ENCODE results near the gene UBN2.

UBN2 gene

GRCh38 chr7:139292821-139293220 is 61.8 kb downstream of the UBN2 start:
- H3K27me3 ChIP-seq (ENCODE audit: insufficient read depth, low read length, poor library complexity, severe bottlenecking) = no peaks in the 10 kb centered on the region

GRCh38 chr7:139293534-139293933 is 62.5 kb downstream of the UBN2 start:
- Histone ChIP-seq H3F3A (ENCODE audit: low read depth) (no peaks in the 10 kb centered on the region), H3K27me3 (ENCODE audit: insufficient read depth, low read length, poor library complexity, severe bottlenecking) (no peaks in the 10 kb centered on the region), H3K9me3 (ENCODE audit: insufficient read depth, low read depth, low read length) (no peaks in the 10 kb centered on the region), H3K4me2 (ENCODE audit: low read depth, low read length, poor library complexity, severe bottlenecking) (no peak overlapping the region), H3K4me3 (ENCODE audit: low read length, poor library complexity, severe bottlenecking) (no peak overlapping the region), H3K79me2 (ENCODE audit: insufficient read depth, low read length) (no peaks in the 10 kb centered on the region), H3K36me3 (ENCODE audit: insufficient read depth, low read length) (peaks cover 8% of the 10 kb centered on the region; the same call in 1 of the 2 replicates), H3K9ac (ENCODE audit: low read depth, low read length, poor library complexity, severe bottlenecking) (no peak overlapping the region), H3K9me2 (replicated peaks; ENCODE audit: low read depth, low read length) (no peaks in the 10 kb centered on the region), H2AFZ (ENCODE audit: low read length) (no peak overlapping the region), H3K4me1 (ENCODE audit: insufficient read depth, low read length, poor library complexity, severe bottlenecking) (no peaks in the 10 kb centered on the region), H4K20me1 (ENCODE audit: insufficient read depth, low read length, poor library complexity, severe bottlenecking) (no peaks in the 10 kb centered on the region)
- TF ChIP-seq EZH2phosphoT487 (IDR thresholded peaks at IDR 0.05; ENCODE audit: borderline replicate concordance) (no peak), CTCF (conservative IDR thresholded peaks at IDR 0.05; ENCODE audit: low read length) (no peak)

More at GRCh38 chr7:139292821-139293220, 61.8 kb downstream of the UBN2 start:
- no peak for TF ChIP-seq CTCF (conservative IDR thresholded peaks at IDR 0.05; ENCODE audit: low read length)
- no peak for TF ChIP-seq EZH2phosphoT487 (IDR thresholded peaks at IDR 0.05; ENCODE audit: borderline replicate concordance)
- Histone ChIP-seq H3K36me3 (ENCODE audit: insufficient read depth, low read length) (peaks cover 7% of the 10 kb centered on the region; the same call in 1 of the 2 replicates), H3K9me2 (replicated peaks; ENCODE audit: low read depth, low read length) (no peaks in the 10 kb centered on the region), H3F3A (ENCODE audit: low read depth) (no peaks in the 10 kb centered on the region), H2AFZ (ENCODE audit: low read length) (no peak overlapping the region), H3K4me2 (ENCODE audit: low read depth, low read length, poor library complexity, severe bottlenecking) (no peak overlapping the region), H4K20me1 (ENCODE audit: insufficient read depth, low read length, poor library complexity, severe bottlenecking) (no peaks in the 10 kb centered on the region), H3K4me3 (ENCODE audit: low read length, poor library complexity, severe bottlenecking) (no peak overlapping the region), H3K9ac (ENCODE audit: low read depth, low read length, poor library complexity, severe bottlenecking) (no peak overlapping the region), H3K4me1 (ENCODE audit: insufficient read depth, low read length, poor library complexity, severe bottlenecking) (no peaks in the 10 kb centered on the region), H3K9me3 (ENCODE audit: insufficient read depth, low read depth, low read length) (no peaks in the 10 kb centered on the region), H3K79me2 (ENCODE audit: insufficient read depth, low read length) (no peaks in the 10 kb centered on the region)

GRCh38 chr7:139294241-139294640 is 63.2 kb downstream of the UBN2 start:
- Histone ChIP-seq H3K36me3 (ENCODE audit: insufficient read depth, low read length) (peaks cover 12% of the 10 kb centered on the region; the same call in 1 of the 2 replicates), H3K4me1 (ENCODE audit: insufficient read depth, low read length, poor library complexity, severe bottlenecking) (no peaks in the 10 kb centered on the region), H3K9me3 (ENCODE audit: insufficient read depth, low read depth, low read length) (no peaks in the 10 kb centered on the region), H3K9me2 (replicated peaks; ENCODE audit: low read depth, low read length) (no peaks in the 10 kb centered on the region), H3K79me2 (ENCODE audit: insufficient read depth, low read length) (no peaks in the 10 kb centered on the region), H3F3A (ENCODE audit: low read depth) (no peaks in the 10 kb centered on the region), H3K9ac (ENCODE audit: low read depth, low read length, poor library complexity, severe bottlenecking) (no peak overlapping the region), H3K27me3 (ENCODE audit: insufficient read depth, low read length, poor library complexity, severe bottlenecking) (no peaks in the 10 kb centered on the region), H4K20me1 (ENCODE audit: insufficient read depth, low read length, poor library complexity, severe bottlenecking) (no peaks in the 10 kb centered on the region), H2AFZ (ENCODE audit: low read length) (no peak overlapping the region), H3K4me3 (ENCODE audit: low read length, poor library complexity, severe bottlenecking) (no peak overlapping the region), H3K4me2 (ENCODE audit: low read depth, low read length, poor library complexity, severe bottlenecking) (no peak overlapping the region)
- no peak for TF ChIP-seq CTCF (conservative IDR thresholded peaks at IDR 0.05; ENCODE audit: low read length)
- TF ChIP-seq EZH2phosphoT487 (IDR thresholded peaks at IDR 0.05; ENCODE audit: borderline replicate concordance) = no peak
